Peyer's patch (tissue), 4 donors: Measurements from ENCODE around the gene GRN.

Experiments used
- POLR2A ChIP-seq, 2 donors: fragments of 450-650 bp; IDR thresholded peaks; one replicate each; pipeline ENCODE4 v1.5.1; 2017; ENCODE audit warnings: antibody characterized with exemption in 2 of 2, mild to moderate bottlenecking in 2 of 2, moderate library complexity in 2 of 2
- TF ChIP-seq, protein P1 (sequence below), 6 experiments: fragments of 450-650 bp in 4 of 6; fragments of 200-600 bp in 2 of 6; sonication (generic) in 1 of 6; IDR thresholded peaks; one replicate each; pipeline ENCODE4 v1.5.1; 2017 to 2019; ENCODE audit warnings: antibody characterized with exemption in 6 of 6, mild to moderate bottlenecking in 3 of 6, moderate library complexity in 1 of 6

DNA sequence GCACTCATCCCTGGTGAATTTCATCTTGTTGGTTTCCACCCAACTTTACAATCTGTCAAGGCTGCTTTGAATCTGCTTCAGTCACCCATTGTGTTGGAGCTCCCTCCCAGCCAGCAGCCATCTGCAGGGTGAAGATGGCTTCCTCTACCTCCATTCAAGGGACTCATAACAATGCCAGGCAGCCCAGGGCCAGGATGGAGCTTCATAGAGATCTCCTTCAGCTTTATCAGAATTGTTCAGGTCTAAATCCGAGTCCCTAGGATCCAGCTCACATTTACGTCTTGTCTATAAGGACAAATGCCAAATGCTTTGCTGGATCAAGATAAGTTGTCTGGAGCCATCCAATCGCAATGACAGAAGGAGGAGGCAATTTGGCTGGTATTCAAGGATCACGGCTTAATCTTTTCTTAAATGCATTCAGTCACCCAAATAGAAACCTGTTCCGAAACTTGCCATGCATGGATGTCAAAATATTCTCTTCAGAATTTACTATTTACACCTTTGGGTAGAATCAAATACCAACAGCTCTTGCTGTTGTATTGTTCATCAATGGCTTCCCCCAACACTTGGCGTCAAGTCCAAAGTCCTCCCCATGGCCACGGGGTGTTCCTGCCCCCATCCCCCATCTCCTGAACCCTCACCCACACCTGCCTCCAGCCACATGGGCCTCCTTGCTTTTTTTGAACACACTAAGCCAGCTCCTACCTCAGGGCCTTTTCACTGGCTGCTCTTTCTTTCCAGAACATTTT, 22.3 kb downstream of the GRN start:
- TF ChIP-seq, protein P1, sequence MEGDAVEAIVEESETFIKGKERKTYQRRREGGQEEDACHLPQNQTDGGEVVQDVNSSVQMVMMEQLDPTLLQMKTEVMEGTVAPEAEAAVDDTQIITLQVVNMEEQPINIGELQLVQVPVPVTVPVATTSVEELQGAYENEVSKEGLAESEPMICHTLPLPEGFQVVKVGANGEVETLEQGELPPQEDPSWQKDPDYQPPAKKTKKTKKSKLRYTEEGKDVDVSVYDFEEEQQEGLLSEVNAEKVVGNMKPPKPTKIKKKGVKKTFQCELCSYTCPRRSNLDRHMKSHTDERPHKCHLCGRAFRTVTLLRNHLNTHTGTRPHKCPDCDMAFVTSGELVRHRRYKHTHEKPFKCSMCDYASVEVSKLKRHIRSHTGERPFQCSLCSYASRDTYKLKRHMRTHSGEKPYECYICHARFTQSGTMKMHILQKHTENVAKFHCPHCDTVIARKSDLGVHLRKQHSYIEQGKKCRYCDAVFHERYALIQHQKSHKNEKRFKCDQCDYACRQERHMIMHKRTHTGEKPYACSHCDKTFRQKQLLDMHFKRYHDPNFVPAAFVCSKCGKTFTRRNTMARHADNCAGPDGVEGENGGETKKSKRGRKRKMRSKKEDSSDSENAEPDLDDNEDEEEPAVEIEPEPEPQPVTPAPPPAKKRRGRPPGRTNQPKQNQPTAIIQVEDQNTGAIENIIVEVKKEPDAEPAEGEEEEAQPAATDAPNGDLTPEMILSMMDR (IDR thresholded peaks at IDR 0.05) = no peak
- no peak for TF ChIP-seq POLR2A (IDR thresholded peaks at IDR 0.05)
